ENCODE measurements around the gene AMY2B.
"Not testable (repeated sequence)": the region's sequence is repeated elsewhere in the genome, so short reads cannot be mapped to it uniquely, and the experiment has no call there.

Gene AMY2B

GRCh38 chr1:103627436-103627835 lies 56.0 kb downstream of the AMY2B start:
- DNase-seq = not testable (repeated sequence)
